ENCODE measurements around the gene MYO7A. TPM values are rescaled to one million over a fixed set of nuclear protein-coding genes. Genes with fewer than 3 reads are reported as not detected.

The MYO7A gene
- total and polyA plus RNA-seq, 2 of the 8 experiments (the other 6 are each of a cell fraction or from before 2014, with no cell fraction given): 1.5 to 1.9 TPM

- TF ChIP-seq, protein P1, sequence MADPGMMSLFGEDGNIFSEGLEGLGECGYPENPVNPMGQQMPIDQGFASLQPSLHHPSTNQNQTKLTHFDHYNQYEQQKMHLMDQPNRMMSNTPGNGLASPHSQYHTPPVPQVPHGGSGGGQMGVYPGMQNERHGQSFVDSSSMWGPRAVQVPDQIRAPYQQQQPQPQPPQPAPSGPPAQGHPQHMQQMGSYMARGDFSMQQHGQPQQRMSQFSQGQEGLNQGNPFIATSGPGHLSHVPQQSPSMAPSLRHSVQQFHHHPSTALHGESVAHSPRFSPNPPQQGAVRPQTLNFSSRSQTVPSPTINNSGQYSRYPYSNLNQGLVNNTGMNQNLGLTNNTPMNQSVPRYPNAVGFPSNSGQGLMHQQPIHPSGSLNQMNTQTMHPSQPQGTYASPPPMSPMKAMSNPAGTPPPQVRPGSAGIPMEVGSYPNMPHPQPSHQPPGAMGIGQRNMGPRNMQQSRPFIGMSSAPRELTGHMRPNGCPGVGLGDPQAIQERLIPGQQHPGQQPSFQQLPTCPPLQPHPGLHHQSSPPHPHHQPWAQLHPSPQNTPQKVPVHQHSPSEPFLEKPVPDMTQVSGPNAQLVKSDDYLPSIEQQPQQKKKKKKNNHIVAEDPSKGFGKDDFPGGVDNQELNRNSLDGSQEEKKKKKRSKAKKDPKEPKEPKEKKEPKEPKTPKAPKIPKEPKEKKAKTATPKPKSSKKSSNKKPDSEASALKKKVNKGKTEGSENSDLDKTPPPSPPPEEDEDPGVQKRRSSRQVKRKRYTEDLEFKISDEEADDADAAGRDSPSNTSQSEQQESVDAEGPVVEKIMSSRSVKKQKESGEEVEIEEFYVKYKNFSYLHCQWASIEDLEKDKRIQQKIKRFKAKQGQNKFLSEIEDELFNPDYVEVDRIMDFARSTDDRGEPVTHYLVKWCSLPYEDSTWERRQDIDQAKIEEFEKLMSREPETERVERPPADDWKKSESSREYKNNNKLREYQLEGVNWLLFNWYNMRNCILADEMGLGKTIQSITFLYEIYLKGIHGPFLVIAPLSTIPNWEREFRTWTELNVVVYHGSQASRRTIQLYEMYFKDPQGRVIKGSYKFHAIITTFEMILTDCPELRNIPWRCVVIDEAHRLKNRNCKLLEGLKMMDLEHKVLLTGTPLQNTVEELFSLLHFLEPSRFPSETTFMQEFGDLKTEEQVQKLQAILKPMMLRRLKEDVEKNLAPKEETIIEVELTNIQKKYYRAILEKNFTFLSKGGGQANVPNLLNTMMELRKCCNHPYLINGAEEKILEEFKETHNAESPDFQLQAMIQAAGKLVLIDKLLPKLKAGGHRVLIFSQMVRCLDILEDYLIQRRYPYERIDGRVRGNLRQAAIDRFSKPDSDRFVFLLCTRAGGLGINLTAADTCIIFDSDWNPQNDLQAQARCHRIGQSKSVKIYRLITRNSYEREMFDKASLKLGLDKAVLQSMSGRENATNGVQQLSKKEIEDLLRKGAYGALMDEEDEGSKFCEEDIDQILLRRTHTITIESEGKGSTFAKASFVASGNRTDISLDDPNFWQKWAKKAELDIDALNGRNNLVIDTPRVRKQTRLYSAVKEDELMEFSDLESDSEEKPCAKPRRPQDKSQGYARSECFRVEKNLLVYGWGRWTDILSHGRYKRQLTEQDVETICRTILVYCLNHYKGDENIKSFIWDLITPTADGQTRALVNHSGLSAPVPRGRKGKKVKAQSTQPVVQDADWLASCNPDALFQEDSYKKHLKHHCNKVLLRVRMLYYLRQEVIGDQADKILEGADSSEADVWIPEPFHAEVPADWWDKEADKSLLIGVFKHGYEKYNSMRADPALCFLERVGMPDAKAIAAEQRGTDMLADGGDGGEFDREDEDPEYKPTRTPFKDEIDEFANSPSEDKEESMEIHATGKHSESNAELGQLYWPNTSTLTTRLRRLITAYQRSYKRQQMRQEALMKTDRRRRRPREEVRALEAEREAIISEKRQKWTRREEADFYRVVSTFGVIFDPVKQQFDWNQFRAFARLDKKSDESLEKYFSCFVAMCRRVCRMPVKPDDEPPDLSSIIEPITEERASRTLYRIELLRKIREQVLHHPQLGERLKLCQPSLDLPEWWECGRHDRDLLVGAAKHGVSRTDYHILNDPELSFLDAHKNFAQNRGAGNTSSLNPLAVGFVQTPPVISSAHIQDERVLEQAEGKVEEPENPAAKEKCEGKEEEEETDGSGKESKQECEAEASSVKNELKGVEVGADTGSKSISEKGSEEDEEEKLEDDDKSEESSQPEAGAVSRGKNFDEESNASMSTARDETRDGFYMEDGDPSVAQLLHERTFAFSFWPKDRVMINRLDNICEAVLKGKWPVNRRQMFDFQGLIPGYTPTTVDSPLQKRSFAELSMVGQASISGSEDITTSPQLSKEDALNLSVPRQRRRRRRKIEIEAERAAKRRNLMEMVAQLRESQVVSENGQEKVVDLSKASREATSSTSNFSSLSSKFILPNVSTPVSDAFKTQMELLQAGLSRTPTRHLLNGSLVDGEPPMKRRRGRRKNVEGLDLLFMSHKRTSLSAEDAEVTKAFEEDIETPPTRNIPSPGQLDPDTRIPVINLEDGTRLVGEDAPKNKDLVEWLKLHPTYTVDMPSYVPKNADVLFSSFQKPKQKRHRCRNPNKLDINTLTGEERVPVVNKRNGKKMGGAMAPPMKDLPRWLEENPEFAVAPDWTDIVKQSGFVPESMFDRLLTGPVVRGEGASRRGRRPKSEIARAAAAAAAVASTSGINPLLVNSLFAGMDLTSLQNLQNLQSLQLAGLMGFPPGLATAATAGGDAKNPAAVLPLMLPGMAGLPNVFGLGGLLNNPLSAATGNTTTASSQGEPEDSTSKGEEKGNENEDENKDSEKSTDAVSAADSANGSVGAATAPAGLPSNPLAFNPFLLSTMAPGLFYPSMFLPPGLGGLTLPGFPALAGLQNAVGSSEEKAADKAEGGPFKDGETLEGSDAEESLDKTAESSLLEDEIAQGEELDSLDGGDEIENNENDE (IDR thresholded peaks at IDR 0.05; ENCODE audit: insufficient replicate concordance, low read length): no peak
- TF ChIP-seq POLR2A (IDR thresholded peaks at IDR 0.05; ENCODE audit: control extremely low read depth in 1 of 2, low read depth in 2 of 2, low read length in 2 of 2) (no peak), RXRA (IDR thresholded peaks at IDR 0.05; ENCODE audit: insufficient read depth, low read depth, low read length) (no peak), CBX8 (IDR thresholded peaks at IDR 0.05; ENCODE audit: borderline replicate concordance, low read depth, low read length) (no peak), HDAC6 (IDR thresholded peaks at IDR 0.05; ENCODE audit: low read depth, low read length) (no peak), TBP (IDR thresholded peaks at IDR 0.05; ENCODE audit: low read depth, low read length) (no peak), SP4 (IDR thresholded peaks at IDR 0.05; ENCODE audit: low read length) (no peak), PHF8 (conservative IDR thresholded peaks at IDR 0.05; ENCODE audit: low read depth, low read length) (no peak), CHD1 (IDR thresholded peaks at IDR 0.05; ENCODE audit: low read depth, low read length) (no peak), SAP30 (IDR thresholded peaks at IDR 0.05; ENCODE audit: insufficient read depth, insufficient replicate concordance, low read length) (no peak), CREB1 (IDR thresholded peaks at IDR 0.05) (no peak)
Measured at GRCh38 chr11:77153276-77154185, 25.5 kb downstream of the MYO7A start (continued).
